HepG2 (cell line): ENCODE data around the gene NBEAL2. TPM values are rescaled to one million over a fixed set of nuclear protein-coding genes. Genes with fewer than 3 reads are reported as not detected.

Experiments
- EP300 ChIP-seq, 3 experiments: sonication (generic) in 1 of 3; formaldehyde crosslinking in 1 of 3; IDR thresholded peaks; 2 replicates each; pipeline versions ENCODE4 v1.5.1 to v1.6.1; 2011 to 2020; ENCODE audit warnings: low read depth in 2 of 3, low read length in 2 of 3, borderline replicate concordance in 1 of 3, improper control_type of control experiment in 1 of 3, mild to moderate bottlenecking in 1 of 3, missing genetic modification reagents in 1 of 3, moderate library complexity in 1 of 3
- FOSL2 ChIP-seq: sonication (generic); formaldehyde crosslinking; IDR thresholded peaks from 2 replicates; pipeline ENCODE4 v1.4.0; 2020; ENCODE audit warnings: missing genetic modification reagents
- KDM4B ChIP-seq: sonication (generic); formaldehyde crosslinking; IDR thresholded peaks from 2 replicates; pipeline ENCODE4 v1.4.0; 2020; ENCODE audit warnings: missing genetic modification reagents
- PCBP2 ChIP-seq: fragments of 200-400 bp; formaldehyde crosslinking; optimal IDR thresholded peaks from 2 replicates; pipeline ENCODE3; 2018; ENCODE audit warnings: low read length, low read depth; ENCODE audit not compliant: poor library complexity, severe bottlenecking
- POLR2A ChIP-seq, 2 experiments: IDR thresholded peaks; 2 replicates each; pipeline ENCODE4 v1.6.1; 2011; ENCODE audit warnings: low read depth in 2 of 2, low read length in 2 of 2, mild to moderate bottlenecking in 1 of 2, moderate library complexity in 1 of 2; ENCODE audit not compliant: insufficient read depth in 1 of 2
- POLR2G ChIP-seq: fragments of 200-400 bp; formaldehyde crosslinking; IDR thresholded peaks from 2 replicates; pipeline ENCODE4 v1.6.1; 2018; ENCODE audit warnings: mild to moderate bottlenecking, low read depth, low read length, moderate library complexity
- PRMT3 ChIP-seq: sonication (generic); formaldehyde crosslinking; IDR thresholded peaks from 2 replicates; pipeline ENCODE4 v1.8.1; 2022; ENCODE audit warnings: low read depth, mild to moderate bottlenecking, moderate library complexity, missing genetic modification reagents, borderline replicate concordance
- SALL1 ChIP-seq: sonication (generic); formaldehyde crosslinking; IDR thresholded peaks from 2 replicates; pipeline ENCODE4 v1.8.0; 2022; ENCODE audit warnings: mild to moderate bottlenecking, missing genetic modification reagents
- SAP130 ChIP-seq: IDR thresholded peaks from 2 replicates; pipeline ENCODE4 v1.6.1; 2016; ENCODE audit warnings: low read depth
- SIX4 ChIP-seq: sonication (generic); formaldehyde crosslinking; IDR thresholded peaks from 2 replicates; pipeline ENCODE4 v1.4.0; 2020; ENCODE audit warnings: missing genetic modification reagents
- SOX13 ChIP-seq, 3 experiments: fragments of 450-650 bp in 1 of 3; sonication (generic) in 1 of 3; formaldehyde crosslinking in 1 of 3; IDR thresholded peaks in 2 of 3; conservative IDR thresholded peaks in 1 of 3; 2 replicates each; pipeline versions ENCODE4 v1.5.0 to v1.6.1; 2016 to 2020; ENCODE audit warnings: antibody characterized with exemption in 1 of 3, mild to moderate bottlenecking in 1 of 3, missing compliant biosample characterization in 1 of 3, missing genetic modification reagents in 1 of 3, moderate library complexity in 1 of 3
- SOX5 ChIP-seq: IDR thresholded peaks from 2 replicates; pipeline ENCODE4 v1.6.1; 2016; ENCODE audit warnings: borderline replicate concordance
- STAG1 ChIP-seq: sonication (generic); formaldehyde crosslinking; IDR thresholded peaks from 2 replicates; pipeline ENCODE4 v1.4.0; 2020; ENCODE audit warnings: missing genetic modification reagents
- ZMYM2 ChIP-seq: sonication (generic); formaldehyde crosslinking; IDR thresholded peaks from 2 replicates; pipeline ENCODE4 v1.8.0; 2022; ENCODE audit warnings: mild to moderate bottlenecking, missing genetic modification reagents
- ZNF781 ChIP-seq: sonication (generic); formaldehyde crosslinking; IDR thresholded peaks from 2 replicates; pipeline ENCODE4 v1.5.1; 2020; ENCODE audit warnings: borderline replicate concordance, mild to moderate bottlenecking, missing genetic modification reagents; ENCODE audit errors: not compliant biosample characterization
- ZNF792 ChIP-seq: IDR thresholded peaks from 2 replicates; pipeline ENCODE4 v1.6.1; 2016
- ZSCAN12 ChIP-seq: sonication (generic); formaldehyde crosslinking; IDR thresholded peaks from 2 replicates; pipeline ENCODE4 v1.9.0; 2021; ENCODE audit warnings: mild to moderate bottlenecking, missing genetic modification reagents
- polyA plus RNA-seq, 8 experiments: library from polyadenylated mRNA; depleted of rRNA in 3 of 8; stranded (reverse) in 7 of 8; unstranded in 1 of 8; fragments of >200 nt; fragmentation: Illumina TruSeq in 4 of 8; extraction: Trizol in 4 of 8; gene quantifications; 2 replicates each; pipeline versions ENCODE4 v1.2.1 to v1.2.3, GENCODE V29; 2011 to 2016; ENCODE audit warnings: low read depth in 4 of 8, missing spikeins in 1 of 8, mixed read lengths in 1 of 8; ENCODE audit not compliant: insufficient read depth in 1 of 8
- total RNA-seq, 5 experiments: library from RNA; depleted of rRNA; stranded (reverse); fragments of >200 nt; fragmentation: Illumina TruSeq; extraction: Trizol; gene quantifications; 2 replicates each; pipeline ENCODE4 v1.2.3, GENCODE V29; 2016; ENCODE audit warnings: low read depth in 1 of 5
- TF ChIP-seq, protein P1 (sequence below): IDR thresholded peaks from 2 replicates; pipeline ENCODE4 v1.6.1; 2016; ENCODE audit warnings: low read depth, borderline replicate concordance
- TF ChIP-seq, protein P2 (sequence below): sonication (generic); formaldehyde crosslinking; IDR thresholded peaks from 2 replicates; pipeline ENCODE4 v1.4.0; 2020; ENCODE audit warnings: mild to moderate bottlenecking, missing genetic modification reagents
- TF ChIP-seq, protein P3 (sequence below): IDR thresholded peaks from 2 replicates; pipeline ENCODE4 v1.6.1; 2016; ENCODE audit warnings: low read depth
- TF ChIP-seq, protein P4 (sequence below): sonication (generic); formaldehyde crosslinking; IDR thresholded peaks from 2 replicates; pipeline ENCODE4 v1.5.0; 2020; ENCODE audit warnings: mild to moderate bottlenecking, missing genetic modification reagents, moderate library complexity
- TF ChIP-seq, protein P5 (sequence below): sonication (generic); formaldehyde crosslinking; conservative IDR thresholded peaks from 2 replicates; pipeline ENCODE4 v1.4.0; 2020; ENCODE audit warnings: mild to moderate bottlenecking, missing genetic modification reagents, moderate library complexity

Gene NBEAL2
- total and polyA plus RNA-seq, 2 of the 13 experiments (the other 11 are each of a cell fraction or from before 2014, with no cell fraction given): 9.7 to 12.4 TPM

DNA sequence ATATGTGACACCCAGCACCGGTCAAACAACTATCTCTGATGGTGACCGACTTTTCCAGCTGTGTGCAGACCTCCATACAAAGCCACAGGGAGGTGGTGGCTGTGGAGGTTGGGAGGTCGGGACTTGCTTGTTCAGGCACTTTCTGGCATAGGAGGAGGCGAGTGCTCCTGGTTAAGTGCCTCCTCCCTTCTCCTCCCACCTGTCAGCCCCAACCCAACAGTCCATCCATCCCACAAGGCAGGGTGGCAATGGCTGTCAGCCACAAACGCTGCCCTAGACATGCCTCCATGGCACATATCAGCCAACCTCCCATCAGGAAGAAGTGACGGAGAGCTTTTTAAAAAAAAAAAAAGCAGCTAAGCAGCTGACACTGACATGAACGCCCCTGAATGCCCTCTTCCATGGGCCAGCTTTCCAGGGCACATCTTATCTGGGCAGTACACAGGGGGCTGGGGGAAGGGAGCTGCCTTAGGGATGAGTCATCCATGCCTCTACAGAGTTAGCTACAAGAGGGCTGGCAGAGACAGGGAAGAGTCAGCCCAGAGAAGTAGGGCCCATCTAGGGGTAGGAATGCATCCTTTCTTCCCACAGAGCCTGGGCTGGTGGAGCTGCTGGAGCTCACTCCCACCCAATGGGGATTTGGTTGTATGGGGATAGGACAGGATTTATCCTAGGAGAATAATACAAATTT lies 44.2 kb upstream of the NBEAL2 start (continued):
- TF ChIP-seq ZSCAN12 (CRISPR knock-in tag) (no peak), SALL1 (CRISPR knock-in tag) (peak; percentile 52), PRMT3 (CRISPR knock-in tag) (no peak), EP300 (IDR thresholded peaks at IDR 0.05; ENCODE audit: low read depth in 2 of 2, low read length in 2 of 2) (peak in 1 of 2 experiments; percentile 31; a peak in 1 of 4 replicates), EP300 (CRISPR knock-in tag; IDR thresholded peaks at IDR 0.05; ENCODE audit: borderline replicate concordance) (no peak), POLR2G (0 out of 2 replicates have a peak, but pooled peaks have one; percentile 11), SAP130 (CRISPR knock-in tag) (peak; percentile 66), ZNF781 (no peak), ZNF792 (0 out of 2 replicates have a peak, but pooled peaks have one; percentile 40), SIX4 (no peak), SOX13 (IDR thresholded peaks at IDR 0.05) (no peak), SOX13 (CRISPR knock-in tag; conservative IDR thresholded peaks at IDR 0.05 in 1 of 2, IDR thresholded peaks at IDR 0.05 in 1 of 2) (peak in 1 of 2 experiments; percentile 47; a peak in 1 of 4 replicates), PCBP2 (no peak), SOX5 (peak; percentile 22; the same call in 1 of the 2 replicates), STAG1 (peak; percentile 23; the same call in 1 of the 2 replicates), FOSL2 (CRISPR knock-in tag) (peak; percentile 99), KDM4B (CRISPR knock-in tag) (no peak), ZMYM2 (CRISPR knock-in tag) (no peak), POLR2A (IDR thresholded peaks at IDR 0.05; ENCODE audit: insufficient read depth in 1 of 2, low read depth in 2 of 2, low read length in 2 of 2) (no peak)
- TF ChIP-seq, protein P1, sequence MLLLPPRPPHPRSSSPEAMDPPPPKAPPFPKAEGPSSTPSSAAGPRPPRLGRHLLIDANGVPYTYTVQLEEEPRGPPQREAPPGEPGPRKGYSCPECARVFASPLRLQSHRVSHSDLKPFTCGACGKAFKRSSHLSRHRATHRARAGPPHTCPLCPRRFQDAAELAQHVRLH (CRISPR knock-in tag): peak; percentile 38; the same call in 1 of the 2 replicates
- TF ChIP-seq, protein P2, sequence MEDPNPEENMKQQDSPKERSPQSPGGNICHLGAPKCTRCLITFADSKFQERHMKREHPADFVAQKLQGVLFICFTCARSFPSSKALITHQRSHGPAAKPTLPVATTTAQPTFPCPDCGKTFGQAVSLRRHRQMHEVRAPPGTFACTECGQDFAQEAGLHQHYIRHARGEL (CRISPR knock-in tag): no peak
- TF ChIP-seq, protein P3, sequence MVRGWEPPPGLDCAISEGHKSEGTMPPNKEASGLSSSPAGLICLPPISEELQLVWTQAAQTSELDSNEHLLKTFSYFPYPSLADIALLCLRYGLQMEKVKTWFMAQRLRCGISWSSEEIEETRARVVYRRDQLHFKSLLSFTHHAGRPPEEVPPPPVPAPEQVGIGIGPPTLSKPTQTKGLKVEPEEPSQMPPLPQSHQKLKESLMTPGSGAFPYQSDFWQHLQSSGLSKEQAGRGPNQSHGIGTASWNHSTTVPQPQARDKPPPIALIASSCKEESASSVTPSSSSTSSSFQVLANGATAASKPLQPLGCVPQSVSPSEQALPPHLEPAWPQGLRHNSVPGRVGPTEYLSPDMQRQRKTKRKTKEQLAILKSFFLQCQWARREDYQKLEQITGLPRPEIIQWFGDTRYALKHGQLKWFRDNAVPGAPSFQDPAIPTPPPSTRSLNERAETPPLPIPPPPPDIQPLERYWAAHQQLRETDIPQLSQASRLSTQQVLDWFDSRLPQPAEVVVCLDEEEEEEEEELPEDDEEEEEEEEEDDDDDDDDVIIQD (CRISPR knock-in tag): peak; percentile 43; the same call in 1 of the 2 replicates
- TF ChIP-seq, protein P4, sequence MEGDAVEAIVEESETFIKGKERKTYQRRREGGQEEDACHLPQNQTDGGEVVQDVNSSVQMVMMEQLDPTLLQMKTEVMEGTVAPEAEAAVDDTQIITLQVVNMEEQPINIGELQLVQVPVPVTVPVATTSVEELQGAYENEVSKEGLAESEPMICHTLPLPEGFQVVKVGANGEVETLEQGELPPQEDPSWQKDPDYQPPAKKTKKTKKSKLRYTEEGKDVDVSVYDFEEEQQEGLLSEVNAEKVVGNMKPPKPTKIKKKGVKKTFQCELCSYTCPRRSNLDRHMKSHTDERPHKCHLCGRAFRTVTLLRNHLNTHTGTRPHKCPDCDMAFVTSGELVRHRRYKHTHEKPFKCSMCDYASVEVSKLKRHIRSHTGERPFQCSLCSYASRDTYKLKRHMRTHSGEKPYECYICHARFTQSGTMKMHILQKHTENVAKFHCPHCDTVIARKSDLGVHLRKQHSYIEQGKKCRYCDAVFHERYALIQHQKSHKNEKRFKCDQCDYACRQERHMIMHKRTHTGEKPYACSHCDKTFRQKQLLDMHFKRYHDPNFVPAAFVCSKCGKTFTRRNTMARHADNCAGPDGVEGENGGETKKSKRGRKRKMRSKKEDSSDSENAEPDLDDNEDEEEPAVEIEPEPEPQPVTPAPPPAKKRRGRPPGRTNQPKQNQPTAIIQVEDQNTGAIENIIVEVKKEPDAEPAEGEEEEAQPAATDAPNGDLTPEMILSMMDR (CRISPR knock-in tag): peak; percentile 64
- TF ChIP-seq, protein P5, sequence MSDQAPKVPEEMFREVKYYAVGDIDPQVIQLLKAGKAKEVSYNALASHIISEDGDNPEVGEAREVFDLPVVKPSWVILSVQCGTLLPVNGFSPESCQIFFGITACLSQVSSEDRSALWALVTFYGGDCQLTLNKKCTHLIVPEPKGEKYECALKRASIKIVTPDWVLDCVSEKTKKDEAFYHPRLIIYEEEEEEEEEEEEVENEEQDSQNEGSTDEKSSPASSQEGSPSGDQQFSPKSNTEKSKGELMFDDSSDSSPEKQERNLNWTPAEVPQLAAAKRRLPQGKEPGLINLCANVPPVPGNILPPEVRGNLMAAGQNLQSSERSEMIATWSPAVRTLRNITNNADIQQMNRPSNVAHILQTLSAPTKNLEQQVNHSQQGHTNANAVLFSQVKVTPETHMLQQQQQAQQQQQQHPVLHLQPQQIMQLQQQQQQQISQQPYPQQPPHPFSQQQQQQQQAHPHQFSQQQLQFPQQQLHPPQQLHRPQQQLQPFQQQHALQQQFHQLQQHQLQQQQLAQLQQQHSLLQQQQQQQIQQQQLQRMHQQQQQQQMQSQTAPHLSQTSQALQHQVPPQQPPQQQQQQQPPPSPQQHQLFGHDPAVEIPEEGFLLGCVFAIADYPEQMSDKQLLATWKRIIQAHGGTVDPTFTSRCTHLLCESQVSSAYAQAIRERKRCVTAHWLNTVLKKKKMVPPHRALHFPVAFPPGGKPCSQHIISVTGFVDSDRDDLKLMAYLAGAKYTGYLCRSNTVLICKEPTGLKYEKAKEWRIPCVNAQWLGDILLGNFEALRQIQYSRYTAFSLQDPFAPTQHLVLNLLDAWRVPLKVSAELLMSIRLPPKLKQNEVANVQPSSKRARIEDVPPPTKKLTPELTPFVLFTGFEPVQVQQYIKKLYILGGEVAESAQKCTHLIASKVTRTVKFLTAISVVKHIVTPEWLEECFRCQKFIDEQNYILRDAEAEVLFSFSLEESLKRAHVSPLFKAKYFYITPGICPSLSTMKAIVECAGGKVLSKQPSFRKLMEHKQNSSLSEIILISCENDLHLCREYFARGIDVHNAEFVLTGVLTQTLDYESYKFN (CRISPR knock-in tag): 0 out of 2 replicates have a peak, but pooled peaks have one; percentile 23
